GM23338 (cell line): ENCODE data around the gene ATP2A3. TPM values are rescaled to one million over a fixed set of nuclear protein-coding genes. Genes with fewer than 3 reads are reported as not detected.
"Not testable (repeated sequence)": the region's sequence is repeated elsewhere in the genome, so short reads cannot be mapped to it uniquely, and the experiment has no call there.

Experiments
- ATAC-seq: fragments of 200-7000 bp; cut with Tn5 transposase; 3 replicates; pipeline ENCODE4 v1.9.1; 2020
- DNase-seq: peaks from one replicate; pipeline ENCODE4 v3.0.0-alpha.2; 2015; ENCODE audit warnings: low spot score
- H2AFZ ChIP-seq: fragments of 200-600 bp; sonication (generic); 2 replicates; pipeline ENCODE4 v1.8.0; 2016; ENCODE audit warnings: antibody characterized with exemption, mild to moderate bottlenecking, moderate library complexity
- H3F3A ChIP-seq: fragments of 200-600 bp; sonication (generic); replicated peaks from 2 replicates; pipeline ENCODE4 v1.8.0; 2017; ENCODE audit warnings: antibody characterized with exemption, mixed run types, low read depth
- H3K27ac ChIP-seq: fragments of 200-600 bp; sonication (generic); 2 replicates; pipeline ENCODE4 v1.6.1; 2016; ENCODE audit warnings: low read depth
- H3K27me3 ChIP-seq: fragments of 200-600 bp; sonication (generic); 2 replicates; pipeline ENCODE4 v1.8.0; 2016; ENCODE audit warnings: mild to moderate bottlenecking, mixed run types, moderate library complexity; ENCODE audit not compliant: insufficient read depth
- H3K36me3 ChIP-seq: fragments of 200-600 bp; sonication (generic); 2 replicates; pipeline ENCODE4 v1.8.0; 2016; ENCODE audit warnings: mild to moderate bottlenecking; ENCODE audit not compliant: insufficient read depth
- H3K4me1 ChIP-seq: fragments of 200-600 bp; sonication (generic); 2 replicates; pipeline ENCODE4 v1.8.0; 2016; ENCODE audit warnings: mild to moderate bottlenecking, moderate library complexity; ENCODE audit not compliant: insufficient read depth
- H3K4me2 ChIP-seq: fragments of 200-600 bp; sonication (generic); 2 replicates; pipeline ENCODE4 v1.7.1; 2017; ENCODE audit warnings: mixed run types
- H3K4me3 ChIP-seq: fragments of 200-600 bp; sonication (generic); 2 replicates; pipeline ENCODE4 v1.6.1; 2016; ENCODE audit warnings: mixed run types
- H3K79me2 ChIP-seq: fragments of 200-600 bp; sonication (generic); replicated peaks from 2 replicates; pipeline ENCODE4 v1.8.0; 2017; ENCODE audit warnings: mild to moderate bottlenecking; ENCODE audit not compliant: insufficient read depth
- H3K9me2 ChIP-seq: fragments of 200-600 bp; sonication (generic); 2 replicates; pipeline ENCODE4 v1.8.0; 2017; ENCODE audit not compliant: insufficient read depth
- H4K20me1 ChIP-seq: fragments of 200-600 bp; sonication (generic); replicated peaks from 2 replicates; pipeline ENCODE4 v1.8.0; 2017; ENCODE audit warnings: mild to moderate bottlenecking; ENCODE audit not compliant: insufficient read depth
- H3K27ac Mint-ChIP-seq: 2 replicates; pipeline ENCODE4 v1.8.0; 2020; ENCODE audit warnings: inconsistent platforms, mild to moderate bottlenecking, moderate library complexity, mixed read lengths
- H3K27me3 Mint-ChIP-seq: 3 replicates; pipeline ENCODE4 v1.8.0; 2022; ENCODE audit warnings: low read depth, mild to moderate bottlenecking, moderate library complexity, mixed read lengths, inconsistent platforms; ENCODE audit not compliant: insufficient read depth, poor library complexity
- H3K36me3 Mint-ChIP-seq: 3 replicates; pipeline ENCODE4 v1.8.0; 2021; ENCODE audit warnings: low read depth, mild to moderate bottlenecking, inconsistent platforms, moderate library complexity, mixed read lengths
- H3K4me1 Mint-ChIP-seq: 3 replicates; pipeline ENCODE4 v1.8.0; 2020; ENCODE audit warnings: mild to moderate bottlenecking, inconsistent platforms, mixed read lengths
- H3K4me3 Mint-ChIP-seq: 3 replicates; pipeline ENCODE4 v1.8.0; 2021; ENCODE audit warnings: moderate library complexity, mild to moderate bottlenecking, inconsistent platforms, mixed read lengths
- H3K9me3 Mint-ChIP-seq: 3 replicates; pipeline ENCODE4 v1.8.0; 2020; ENCODE audit warnings: moderate library complexity, mild to moderate bottlenecking, inconsistent platforms, mixed read lengths
- CREB1 ChIP-seq: fragments of 250-450 bp; sonication (Bioruptor Pico); IDR thresholded peaks from 2 replicates; pipeline ENCODE4 v1.5.0; 2020; ENCODE audit warnings: low read depth, mild to moderate bottlenecking, moderate library complexity
- CTCF ChIP-seq, 2 experiments: fragments of 200-600 bp in 1 of 2; sonication (generic) in 1 of 2; conservative IDR thresholded peaks; 2 replicates each; pipeline versions ENCODE4 v1.5.1 to v1.6.1; 2016 to 2017; ENCODE audit warnings: antibody characterized with exemption in 2 of 2, low read depth in 2 of 2, mild to moderate bottlenecking in 2 of 2, moderate library complexity in 1 of 2
- JUNB ChIP-seq: IDR thresholded peaks from one replicate; pipeline ENCODE4 v1.6.1; 2016; ENCODE audit warnings: antibody characterized with exemption; ENCODE audit not compliant: unreplicated experiment
- ZNF114 ChIP-seq: fragments of 250-450 bp; sonication (Bioruptor Pico); IDR thresholded peaks from 2 replicates; pipeline ENCODE4 v1.5.0; 2020; ENCODE audit warnings: mild to moderate bottlenecking, moderate library complexity
- ZNF331 ChIP-seq: fragments of 250-450 bp; sonication (Bioruptor Pico); IDR thresholded peaks from 2 replicates; pipeline ENCODE4 v1.5.0; 2020; ENCODE audit warnings: low read depth, mild to moderate bottlenecking, moderate library complexity
- ZNF462 ChIP-seq: fragments of 250-450 bp; sonication (Bioruptor Pico); IDR thresholded peaks from 2 replicates; pipeline ENCODE4 v1.5.0; 2020; ENCODE audit warnings: mild to moderate bottlenecking, moderate library complexity
- polyA plus RNA-seq: library from polyadenylated mRNA; unstranded; fragments of >200 nt; fragmentation: Nextera tagmentation; extraction: Ambion mirVana; gene quantifications from 2 replicates; pipeline ENCODE4 v1.2.1, GENCODE V29; 2016
- total RNA-seq: library from RNA; depleted of rRNA; stranded (reverse); fragments of >200 nt; shearing (Covaris generic); gene quantifications from 2 replicates; pipeline ENCODE4 v1.2.3, GENCODE V29; 2014
- TF ChIP-seq, protein P1 (sequence below): IDR thresholded peaks from 2 replicates; pipeline ENCODE4 v1.6.1; 2016; ENCODE audit warnings: antibody characterized with exemption

ATP2A3 gene
- total and polyA plus RNA-seq, 2 experiments from 2014 or later: 9.6 to 35.2 TPM

DNA sequence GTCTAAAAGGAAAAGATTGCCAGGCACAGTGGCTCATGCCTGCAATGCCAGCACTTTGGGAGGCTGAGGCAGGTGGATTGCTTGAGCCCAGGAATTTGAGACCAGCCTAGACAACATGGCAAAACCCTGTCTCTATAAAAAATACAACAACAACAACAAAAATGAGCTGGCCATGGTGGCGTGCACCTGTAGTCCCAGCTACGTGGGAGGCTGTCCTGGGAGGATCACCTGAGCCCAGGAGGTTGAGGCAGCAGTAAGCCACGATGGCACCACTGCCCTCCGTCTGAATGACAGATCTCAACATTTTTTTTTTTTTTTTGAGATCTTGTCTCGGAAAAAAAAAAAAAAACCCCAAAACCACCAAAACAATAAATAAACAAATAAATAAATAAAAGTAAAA lies 28.1 kb upstream of the ATP2A3 start (continued):
- TF ChIP-seq ZNF114 (no peak), CREB1 (no peak)

DNA sequence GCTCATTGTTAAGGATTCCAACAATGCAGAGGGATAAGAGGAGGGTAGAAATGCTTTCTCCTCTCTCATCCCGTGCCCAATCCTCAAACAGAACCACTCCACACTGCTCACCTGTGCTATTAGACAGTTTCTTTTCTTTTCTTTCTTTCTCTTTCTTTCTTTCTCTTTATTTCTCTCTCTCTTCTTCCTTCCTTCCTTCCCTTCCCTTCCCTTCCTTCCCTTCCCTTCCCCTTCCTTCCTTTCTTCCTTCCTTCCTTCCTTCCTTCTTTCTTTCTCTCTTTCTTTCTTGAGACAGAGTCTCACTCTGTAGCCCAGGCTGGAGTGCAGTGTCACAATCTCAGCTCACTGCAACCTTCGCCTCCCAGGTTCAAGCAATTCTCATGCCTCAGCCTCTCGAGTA lies 27.5 kb upstream of the ATP2A3 start:
- H3K27ac Mint-ChIP-seq, H3K27ac ChIP-seq, H3K9me3 Mint-ChIP-seq, H3K4me2 ChIP-seq, H3K4me3 Mint-ChIP-seq, H3F3A ChIP-seq, H2AFZ ChIP-seq, H3K36me3 ChIP-seq, H3K9me2 ChIP-seq, H3K27me3 ChIP-seq, H3K4me3 ChIP-seq, H3K27me3 Mint-ChIP-seq, H3K79me2 ChIP-seq, H3K4me1 ChIP-seq, ATAC-seq, H3K36me3 Mint-ChIP-seq, H3K4me1 Mint-ChIP-seq, DNase-seq, H4K20me1 ChIP-seq: not testable (repeated sequence)

GRCh38 chr17:3990386-3991127 lies 26.3 kb upstream of the ATP2A3 start:
- H3K27me3 ChIP-seq: no peaks in the 10 kb centered on the region
- H3K4me2 ChIP-seq: no peak overlapping the region
- ATAC-seq (no peak), DNase-seq (no peak)
- H2AFZ ChIP-seq: no peak overlapping the region
- no peak overlapping the region for H3K4me3 ChIP-seq
- H3K4me1 ChIP-seq: no peaks in the 10 kb centered on the region; the same call in none of the 2 replicates
- peaks cover 8% of the 10 kb centered on the region for H3K27me3 Mint-ChIP-seq
- H3K27ac ChIP-seq: no peak overlapping the region
- peaks cover 13% of the 10 kb centered on the region for H3K4me1 Mint-ChIP-seq
- no peaks in the 10 kb centered on the region; the same call in 2 of the 3 replicates for H3K36me3 Mint-ChIP-seq
- no peaks in the 10 kb centered on the region for H3K9me2 ChIP-seq
- H3K4me3 Mint-ChIP-seq: no peak overlapping the region
- H3K9me3 Mint-ChIP-seq: no peaks in the 10 kb centered on the region
- no peaks in the 10 kb centered on the region for H3K36me3 ChIP-seq
- no peaks in the 10 kb centered on the region for H3F3A ChIP-seq
- H4K20me1 ChIP-seq: no peaks in the 10 kb centered on the region
- no peaks in the 10 kb centered on the region for H3K79me2 ChIP-seq
- H3K27ac Mint-ChIP-seq: no peak overlapping the region
- TF ChIP-seq, protein P1, sequence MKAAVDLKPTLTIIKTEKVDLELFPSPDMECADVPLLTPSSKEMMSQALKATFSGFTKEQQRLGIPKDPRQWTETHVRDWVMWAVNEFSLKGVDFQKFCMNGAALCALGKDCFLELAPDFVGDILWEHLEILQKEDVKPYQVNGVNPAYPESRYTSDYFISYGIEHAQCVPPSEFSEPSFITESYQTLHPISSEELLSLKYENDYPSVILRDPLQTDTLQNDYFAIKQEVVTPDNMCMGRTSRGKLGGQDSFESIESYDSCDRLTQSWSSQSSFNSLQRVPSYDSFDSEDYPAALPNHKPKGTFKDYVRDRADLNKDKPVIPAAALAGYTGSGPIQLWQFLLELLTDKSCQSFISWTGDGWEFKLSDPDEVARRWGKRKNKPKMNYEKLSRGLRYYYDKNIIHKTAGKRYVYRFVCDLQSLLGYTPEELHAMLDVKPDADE: no peak
- TF ChIP-seq CTCF (conservative IDR thresholded peaks at IDR 0.05; ENCODE audit: low read depth in 2 of 2): no peak
- no peak for TF ChIP-seq CREB1
- TF ChIP-seq ZNF462 (CRISPR knock-in tag): no peak
- no peak for TF ChIP-seq ZNF114
- TF ChIP-seq ZNF331 (CRISPR knock-in tag): no peak
- no peak for TF ChIP-seq JUNB
